GM19324 (cell line): ENCODE measurements around the gene SVEP1.
A peak's percentile ranks its signal among the peaks of the same experiment; 100 is the strongest.

Source experiments
- ATAC-seq: cut with Tn5 transposase; IDR thresholded peaks from one replicate; pipeline ENCODE4 v1.9.1; 2021; ENCODE audit warnings: mild to moderate bottlenecking, moderate library complexity; ENCODE audit not compliant: unreplicated experiment, low FRiP score

The SVEP1 gene

GRCh38 chr9:110330484-110331105, 248.9 kb downstream of the SVEP1 start:
- ATAC-seq = no peak

GRCh38 chr9:110329639-110330230, 249.8 kb downstream of the SVEP1 start:
- ATAC-seq = no peak

- no peak for ATAC-seq
Measured at GRCh38 chr9:110328763-110329162, 250.8 kb downstream of the SVEP1 start.

GRCh38 chr9:110327716-110328115, 251.8 kb downstream of the SVEP1 start:
- ATAC-seq = no peak

- no peak for ATAC-seq
Measured at GRCh38 chr9:110323818-110324217, 255.7 kb downstream of the SVEP1 start.

GRCh38 chr9:110320651-110321445, 258.7 kb downstream of the SVEP1 start:
- no peak for ATAC-seq

GRCh38 chr9:110319781-110320492, 259.6 kb downstream of the SVEP1 start:
- ATAC-seq = no peak

GRCh38 chr9:110317911-110318310, 261.6 kb downstream of the SVEP1 start:
- ATAC-seq = no peak

- ATAC-seq = peak; percentile 90
Measured at GRCh38 chr9:110316261-110317075, 263.1 kb downstream of the SVEP1 start.
